Measurements from ENCODE around the gene HSPA8.
"Not testable (repeated sequence)": the region's sequence is repeated elsewhere in the genome, so short reads cannot be mapped to it uniquely, and the experiment has no call there.

Gene HSPA8

GRCh38 chr11:123072762-123073161, 10.8 kb upstream of the HSPA8 start:
- in situ Hi-C loops (cut with MboI; ENCODE audit: low sequenced_read_pairs): no loop called here

- in situ Hi-C loops (cut with MboI; ENCODE audit: low sequenced_read_pairs): no loop called here
These were observed 10.4 kb upstream of the HSPA8 start for GRCh38 chr11:123072332-123072761.

GRCh38 chr11:123069908-123070821, 8.2 kb upstream of the HSPA8 start:
- in situ Hi-C loops (cut with MboI; ENCODE audit: low sequenced_read_pairs): no loop called here

- in situ Hi-C loops (cut with MboI; ENCODE audit: low sequenced_read_pairs): no loop called here
These were observed 3.7 kb upstream of the HSPA8 start for GRCh38 chr11:123065621-123066020.

GRCh38 chr11:123063826-123064657, 2.1 kb upstream of the HSPA8 start:
- in situ Hi-C loops (cut with MboI; ENCODE audit: low sequenced_read_pairs): no loop called here

GRCh38 chr11:123062892-123063825, 1.2 kb upstream of the HSPA8 start:
- in situ Hi-C loops (cut with MboI; ENCODE audit: low sequenced_read_pairs): no loop called here

GRCh38 chr11:123062158-123062891, 389 bp upstream of the HSPA8 start:
- in situ Hi-C loops (cut with MboI; ENCODE audit: low sequenced_read_pairs): no loop called here

- in situ Hi-C loops (cut with MboI; ENCODE audit: low sequenced_read_pairs): no loop called here
These were observed 1.5 kb downstream of the HSPA8 start for GRCh38 chr11:123060277-123061000.

GRCh38 chr11:123059041-123059920, 2.7 kb downstream of the HSPA8 start:
- in situ Hi-C loops (cut with MboI; ENCODE audit: low sequenced_read_pairs): not testable (repeated sequence)

- in situ Hi-C loops (cut with MboI; ENCODE audit: low sequenced_read_pairs): no loop called here
These were observed 4.2 kb downstream of the HSPA8 start for GRCh38 chr11:123057661-123058305.

- in situ Hi-C loops (cut with MboI; ENCODE audit: low sequenced_read_pairs): no loop called here
These were observed 5.0 kb downstream of the HSPA8 start for GRCh38 chr11:123056835-123057491.

- in situ Hi-C loops (cut with MboI; ENCODE audit: low sequenced_read_pairs): no loop called here
These were observed 6.6 kb downstream of the HSPA8 start for GRCh38 chr11:123055191-123055901.

- in situ Hi-C loops (cut with MboI; ENCODE audit: low sequenced_read_pairs): no loop called here
These were observed 7.5 kb downstream of the HSPA8 start for GRCh38 chr11:123054301-123055065.

GRCh38 chr11:123052901-123053721, 8.8 kb downstream of the HSPA8 start:
- in situ Hi-C loops (cut with MboI; ENCODE audit: low sequenced_read_pairs): no loop called here

GRCh38 chr11:123051634-123052033, 10.3 kb downstream of the HSPA8 start:
- in situ Hi-C loops (cut with MboI; ENCODE audit: low sequenced_read_pairs): no loop called here

All from hTERT RPE-1 (cell line).